Right forelimb (tissue), 1 donor: Measurements from ENCODE around the gene CMIP.

ENCODE experiments used
- DNase-seq: peaks from one replicate; pipeline ENCODE4 v3.0.0-alpha.2; 2018

CMIP gene

DNA sequence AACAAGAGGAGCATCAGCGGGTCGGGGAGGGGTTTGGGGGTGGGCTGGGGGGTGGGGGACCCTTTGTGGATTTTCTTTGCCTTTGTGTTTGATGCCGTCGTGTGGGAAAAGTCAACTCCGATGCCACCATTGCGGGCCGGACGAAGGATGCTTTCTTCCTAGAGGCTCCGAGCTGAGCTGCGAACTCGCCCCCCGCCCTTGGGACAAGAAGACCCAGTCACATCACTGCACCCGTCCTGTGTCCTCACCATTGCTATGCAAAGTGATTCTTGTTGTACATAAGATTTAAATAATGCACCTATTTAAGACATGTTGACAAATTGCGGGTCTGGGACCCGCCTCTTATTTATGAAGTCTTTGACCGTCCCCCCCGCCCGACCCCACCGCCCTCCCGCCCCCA, 265.4 kb downstream of the CMIP start:
- DNase-seq, result no peak

DNA sequence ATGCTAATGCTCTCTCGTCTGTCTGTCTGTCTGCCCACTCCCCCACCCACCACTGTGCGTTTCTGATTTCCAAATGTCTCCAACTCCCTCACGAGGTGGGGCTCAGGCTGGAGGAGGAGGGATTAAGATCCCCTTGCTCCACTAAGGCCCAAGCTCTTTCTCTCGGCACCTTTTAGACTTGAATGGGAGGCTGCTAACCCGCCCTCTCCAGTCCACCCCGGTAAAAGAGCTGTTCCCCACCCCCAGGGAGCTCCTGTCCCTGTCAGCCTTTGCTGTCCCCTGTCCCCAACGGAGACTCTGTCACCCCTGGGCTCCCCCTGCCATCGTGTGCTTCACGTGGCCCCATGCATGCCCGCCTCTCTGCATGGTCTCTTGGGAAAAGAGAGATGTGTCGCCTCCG, 266.0 kb downstream of the CMIP start:
- DNase-seq, result no peak

DNA sequence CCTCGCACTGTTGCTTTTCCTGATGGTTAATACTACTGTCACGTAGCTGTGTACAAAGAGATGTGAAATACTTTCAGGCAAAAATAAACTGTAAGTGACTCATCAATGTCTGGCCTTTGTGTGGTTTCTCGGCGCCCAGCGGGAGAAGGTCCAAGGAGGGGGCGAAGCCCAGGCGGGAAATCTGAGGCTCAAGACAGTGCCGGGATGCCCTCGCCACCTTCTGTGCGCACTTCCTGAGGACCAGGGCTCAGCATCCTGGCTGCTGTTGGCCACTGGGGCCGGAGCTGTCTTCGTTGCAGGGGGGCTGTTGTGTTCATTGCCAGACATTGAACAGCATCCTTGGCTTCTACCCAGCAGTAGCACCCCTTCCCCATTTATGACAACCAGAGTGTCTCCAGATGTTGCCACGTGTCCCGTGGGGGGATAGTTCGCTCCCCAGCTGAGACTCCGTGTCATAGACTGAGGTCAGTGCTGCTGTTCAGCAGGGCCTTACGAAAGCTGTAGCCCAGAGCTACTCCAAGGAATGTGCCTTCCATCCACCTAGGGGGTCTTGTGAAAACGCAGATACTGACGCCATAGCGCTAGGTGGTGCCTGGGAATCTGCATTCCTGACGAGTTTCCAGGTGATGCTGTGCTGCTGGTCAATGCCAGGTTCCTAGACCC, 267.2 kb downstream of the CMIP start:
- DNase-seq, result no peak

DNA sequence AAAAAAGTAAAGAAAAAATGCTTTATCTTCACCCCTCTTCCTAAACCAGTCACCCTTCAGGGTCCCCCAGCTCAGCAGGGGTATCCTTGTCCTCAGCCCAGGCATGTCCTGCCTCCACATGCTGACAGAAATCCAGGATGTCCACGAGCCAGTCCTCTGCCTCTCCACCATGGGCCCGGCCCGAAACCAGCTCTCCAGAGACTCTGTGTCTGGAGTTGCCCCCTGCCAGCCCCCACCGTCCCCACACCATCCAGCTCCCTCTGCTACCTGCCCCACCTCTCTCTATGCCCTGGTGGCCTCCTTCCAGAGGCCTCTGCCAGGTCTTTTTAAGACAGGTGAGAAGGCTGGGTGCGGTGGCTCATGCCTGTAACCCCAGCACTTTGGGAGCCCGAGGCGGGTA, 268.1 kb downstream of the CMIP start:
- no peak for DNase-seq

DNA sequence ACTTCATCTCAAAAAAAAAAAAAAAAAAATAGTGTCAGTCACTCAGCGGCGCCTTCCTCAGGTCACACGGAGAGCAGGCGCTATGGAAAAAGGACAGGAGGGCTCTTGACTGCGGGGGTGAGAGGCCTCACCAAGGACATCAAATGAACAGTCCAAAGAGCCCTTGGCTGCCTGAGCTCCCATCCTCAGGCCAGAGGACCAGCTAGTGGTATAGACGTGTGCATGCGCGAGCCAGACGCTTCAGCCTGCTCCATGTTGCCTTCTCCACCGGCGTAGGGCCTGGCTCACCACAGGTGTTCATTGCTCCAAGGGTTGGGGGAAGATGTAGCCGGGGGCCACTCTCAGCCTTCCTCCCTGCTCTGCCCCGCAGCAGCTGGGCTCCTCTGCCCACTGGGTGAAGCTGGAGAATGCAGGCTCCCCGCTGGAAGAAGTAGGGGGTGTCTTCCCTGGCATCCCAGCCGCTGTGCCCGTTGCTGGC, 268.7 kb downstream of the CMIP start:
- no peak for DNase-seq

DNA sequence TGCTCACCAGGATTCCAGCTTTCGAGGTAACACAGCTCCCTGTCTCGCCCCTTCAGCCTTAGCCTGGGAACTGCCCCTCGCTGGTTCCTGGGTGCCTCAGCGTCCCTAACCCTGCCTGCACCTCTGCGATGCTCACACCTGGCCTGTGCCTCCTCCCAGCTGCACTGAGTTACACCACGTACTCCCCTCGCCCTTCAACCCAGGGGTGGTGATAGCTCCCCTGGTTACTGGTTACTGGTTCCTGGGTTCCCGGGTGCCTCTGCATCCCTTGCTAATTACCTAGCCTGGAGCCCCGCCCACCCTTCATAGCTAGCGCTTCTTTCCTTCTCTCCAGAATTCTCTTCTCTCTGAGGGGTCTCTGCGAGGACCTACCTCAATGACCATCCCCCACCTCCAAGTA, 269.2 kb downstream of the CMIP start:
- DNase-seq, result no peak

DNA sequence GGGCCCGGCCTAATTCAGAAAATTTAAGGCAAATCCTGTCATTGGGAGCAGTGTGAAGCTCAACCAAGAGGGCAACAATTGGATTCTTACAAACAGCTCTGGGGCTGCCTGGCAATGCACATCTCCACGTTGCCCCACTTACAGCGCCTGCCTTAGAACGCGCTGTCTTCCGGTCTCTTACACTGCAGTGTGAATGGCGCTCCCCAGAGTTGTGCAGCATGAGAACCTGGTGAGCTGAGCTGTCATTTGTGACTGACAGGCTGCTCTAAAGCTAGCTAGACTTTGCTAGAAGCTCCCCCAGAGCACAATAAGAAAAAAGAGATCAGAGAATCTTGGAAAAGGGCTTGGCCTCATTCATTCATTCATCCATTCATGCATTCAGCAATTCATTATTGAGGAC, 270.0 kb downstream of the CMIP start:
- DNase-seq, result no peak

DNA sequence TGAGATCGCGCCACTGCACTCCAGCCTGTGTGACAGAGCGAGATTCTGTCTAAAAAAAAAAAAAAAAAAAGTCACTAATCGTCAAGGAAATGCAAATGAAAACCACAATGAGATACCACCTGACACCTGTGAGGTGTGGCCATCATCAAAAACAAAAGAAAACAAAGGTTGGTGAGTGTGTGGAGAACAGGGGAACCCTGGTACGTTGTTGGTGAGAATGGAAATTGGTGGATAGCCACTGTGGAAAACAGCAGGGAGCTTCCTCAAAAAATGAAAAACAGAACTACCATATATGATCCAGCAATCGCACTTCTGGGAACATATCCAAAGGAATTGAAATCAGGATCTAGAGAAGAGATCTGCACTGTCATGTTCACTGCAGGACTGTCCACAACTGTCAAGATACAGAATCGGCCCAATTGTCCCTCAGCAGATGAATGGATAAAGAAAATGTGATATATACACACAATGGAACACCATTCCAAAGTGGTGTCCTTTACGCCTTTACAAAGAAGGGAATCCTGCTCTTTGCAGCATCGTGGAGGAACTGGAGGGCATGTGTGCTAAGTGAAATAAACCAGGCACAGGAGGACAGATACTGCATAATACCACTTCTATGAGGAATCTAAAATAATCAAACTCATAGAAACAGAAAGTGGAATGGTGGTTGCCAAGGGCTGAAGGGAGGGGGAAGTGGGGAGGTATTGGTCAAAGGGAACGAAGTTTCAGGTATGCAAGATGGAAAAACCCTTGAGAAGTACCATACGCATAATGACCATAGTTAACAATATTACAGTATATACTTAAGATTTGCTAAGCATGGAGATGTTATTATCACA, 271.0 kb downstream of the CMIP start:
- DNase-seq, result no peak

DNA sequence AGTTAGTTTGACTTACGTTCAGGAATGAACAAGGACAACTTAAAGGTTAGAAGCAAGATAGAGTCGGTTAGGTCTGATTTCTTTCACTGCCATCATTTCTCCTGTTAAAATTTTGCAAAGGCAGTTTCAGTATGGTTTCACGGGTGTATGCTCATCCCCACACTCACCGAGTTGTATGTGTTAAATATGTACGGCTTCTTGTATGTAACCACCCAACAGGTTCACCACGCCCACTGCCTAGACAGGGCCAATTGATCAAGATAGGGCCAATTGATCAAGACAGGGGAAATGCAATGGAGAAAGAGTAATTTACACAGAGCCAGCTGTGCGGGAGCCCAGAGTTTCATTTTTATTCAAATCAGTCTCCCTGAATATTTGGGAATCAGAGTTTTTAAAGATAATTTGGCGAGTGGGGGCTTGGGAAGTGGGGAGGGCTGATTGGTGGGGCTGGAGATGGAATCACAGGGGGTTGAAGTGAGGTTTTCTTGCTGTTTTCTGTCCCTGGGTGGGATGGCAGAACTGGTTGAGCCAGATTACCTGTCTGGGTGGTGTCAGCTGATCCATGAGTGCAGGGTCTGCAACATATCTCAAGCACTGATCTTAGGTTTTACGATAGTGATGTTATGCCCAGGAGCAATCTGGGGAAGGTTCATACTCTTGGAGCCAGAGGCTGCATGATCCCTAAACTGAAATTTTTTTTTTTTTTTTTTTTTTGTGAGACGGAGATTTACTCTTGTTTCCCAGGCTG, 272.0 kb downstream of the CMIP start:
- DNase-seq, result no peak

DNA sequence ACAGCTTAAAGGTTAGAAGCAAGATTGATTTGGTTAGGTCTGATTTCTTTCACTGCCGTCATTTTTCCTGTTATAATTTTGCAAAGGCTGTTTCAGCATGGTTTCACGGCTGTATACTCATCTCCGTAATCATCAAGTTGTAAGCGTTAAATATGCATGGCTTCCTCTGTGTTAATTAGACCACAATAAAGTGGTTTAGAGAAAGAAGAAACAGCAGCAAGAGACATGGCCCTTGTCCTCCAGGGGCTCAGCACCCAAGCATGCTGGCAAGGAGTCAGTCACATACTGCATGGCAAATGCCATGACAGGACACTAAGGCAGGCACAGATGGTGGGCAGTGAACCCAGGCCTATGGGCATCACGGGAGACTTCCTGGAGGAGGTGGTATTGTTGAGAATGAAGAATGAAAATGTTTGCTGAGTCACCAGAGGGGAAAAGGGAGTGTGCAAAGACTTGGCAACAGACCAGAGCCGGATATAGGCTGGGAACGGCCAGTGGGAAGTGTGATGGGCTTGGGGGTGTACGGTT, 273.1 kb downstream of the CMIP start:
- DNase-seq, result no peak

DNA sequence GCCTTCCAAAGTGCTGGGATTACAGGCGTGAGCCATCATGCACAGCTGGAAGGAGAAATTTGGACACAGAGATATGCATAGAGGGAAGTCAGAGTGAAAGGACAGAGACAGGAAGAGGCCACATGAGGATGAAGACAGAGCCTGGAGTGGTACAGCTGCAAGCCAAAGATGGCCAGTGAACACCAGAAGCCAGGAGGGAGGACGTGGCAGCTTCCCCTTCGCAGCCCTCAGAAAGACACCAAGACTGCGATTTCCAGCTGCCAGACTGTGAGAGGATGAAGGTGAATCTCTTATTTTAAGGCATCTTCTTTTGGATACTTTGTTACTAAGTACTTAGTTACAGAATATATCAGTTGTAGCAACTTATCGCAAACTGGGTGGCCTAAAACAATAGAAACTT, 274.0 kb downstream of the CMIP start:
- no peak for DNase-seq

DNA sequence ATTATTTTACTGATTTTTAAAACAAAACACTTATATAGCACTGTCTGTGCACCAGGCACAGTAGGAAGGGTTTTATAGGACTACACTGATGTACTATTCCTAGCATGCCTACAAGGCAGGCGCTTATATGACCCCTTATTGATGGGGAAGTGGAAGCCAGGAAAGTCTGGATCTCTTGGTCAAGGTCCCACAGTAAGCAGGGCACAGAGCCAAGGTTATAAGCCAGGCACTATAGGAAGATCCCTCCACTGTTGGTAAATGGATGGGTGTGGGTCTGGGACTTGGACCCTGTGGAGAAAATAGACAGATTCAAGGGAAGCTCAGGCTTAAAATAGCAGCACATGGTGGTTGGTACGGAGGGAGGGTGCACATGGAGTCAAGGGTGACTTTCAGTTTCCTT, 275.4 kb downstream of the CMIP start:
- no peak for DNase-seq

DNA sequence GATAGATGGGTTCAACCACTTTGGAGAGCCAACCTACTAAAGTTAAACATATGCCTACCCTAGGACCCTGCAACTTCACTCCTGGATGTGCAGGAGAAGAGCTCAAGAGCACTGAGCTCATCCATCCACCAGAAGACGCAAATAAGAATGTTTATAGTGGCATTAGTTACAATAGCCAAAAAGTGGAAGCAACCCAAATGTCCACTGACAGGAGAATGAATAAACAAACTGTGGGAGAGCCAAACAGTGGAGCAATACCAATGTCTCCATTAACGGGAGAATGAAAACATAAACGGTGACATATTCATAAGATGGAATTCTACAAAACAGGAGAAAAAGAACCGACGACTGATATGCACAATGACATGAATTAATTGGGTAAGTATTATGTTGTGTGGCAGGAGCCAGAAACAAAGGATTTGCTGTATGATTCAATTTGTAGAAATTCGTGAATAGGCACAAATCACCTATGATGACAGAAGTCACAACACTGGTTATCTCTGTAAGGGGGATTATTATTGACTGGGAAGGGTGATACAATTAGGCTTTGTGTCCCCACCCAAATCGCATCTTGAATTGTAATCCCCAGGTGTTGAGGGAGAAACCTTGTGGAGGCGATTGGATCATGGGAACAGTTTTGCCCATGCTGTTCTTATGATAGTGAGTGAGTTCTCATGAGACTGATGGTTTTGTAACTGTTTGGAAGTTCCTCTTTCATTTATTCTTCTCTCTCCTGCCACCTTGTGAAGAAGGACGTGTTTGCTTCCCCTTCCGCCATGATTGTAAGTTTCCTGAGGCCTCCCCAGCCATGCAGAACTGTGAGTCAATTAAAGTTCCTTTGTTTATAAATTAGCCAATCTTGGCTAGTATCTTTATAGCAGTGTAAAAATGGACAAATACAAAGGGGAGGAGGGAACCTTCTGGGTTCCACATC, 276.6 kb downstream of the CMIP start:
- no peak for DNase-seq

DNA sequence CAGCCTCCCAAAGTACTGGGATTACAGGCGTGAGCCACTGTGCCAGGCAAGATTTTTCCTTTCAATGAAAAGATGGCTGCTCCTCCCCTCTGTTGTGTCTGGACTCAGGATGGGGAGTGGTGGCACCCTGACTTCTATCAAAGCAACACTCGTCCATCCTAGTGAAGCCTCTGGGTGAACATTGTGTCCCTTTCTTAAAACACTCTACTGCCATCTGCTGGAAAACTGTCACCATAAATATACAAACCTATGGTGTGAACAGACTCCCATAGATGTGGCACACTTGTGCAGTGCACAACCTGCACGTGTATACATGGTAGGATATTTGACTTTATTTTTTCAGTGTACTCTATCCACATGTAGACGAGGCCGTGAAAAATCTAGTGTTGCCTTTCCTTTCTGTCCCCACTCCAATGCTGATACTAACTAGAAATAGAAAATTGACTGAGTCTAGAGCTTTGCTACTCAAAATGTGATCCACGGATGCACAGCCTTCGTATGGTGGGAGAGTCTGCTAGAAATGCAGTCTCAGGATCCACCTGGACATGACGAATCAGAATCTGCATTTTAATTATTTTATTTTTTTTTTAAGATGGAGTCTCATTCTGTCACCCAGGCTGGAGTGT, 278.6 kb downstream of the CMIP start:
- DNase-seq, result no peak

DNA sequence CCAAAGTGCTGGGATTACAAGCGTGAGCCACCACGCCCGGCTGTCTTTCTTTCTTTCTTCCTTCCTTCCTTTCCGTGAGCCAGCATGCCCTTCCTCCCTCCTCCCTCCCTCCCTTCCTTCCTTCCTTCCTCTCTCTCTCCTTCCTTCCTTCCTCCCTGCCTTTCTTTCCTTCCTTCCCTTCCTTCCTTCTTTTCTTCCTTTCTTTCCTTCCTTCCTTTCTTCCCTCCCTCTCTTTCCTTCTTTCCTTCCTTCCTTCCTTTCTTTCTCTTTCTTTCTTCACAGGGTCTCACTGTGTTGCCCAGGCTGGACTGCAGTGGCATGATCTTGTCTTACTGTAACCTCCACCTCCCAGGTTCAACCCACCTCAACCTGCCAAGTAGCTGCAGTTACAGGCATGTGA, 283.8 kb downstream of the CMIP start:
- DNase-seq, result no peak

DNA sequence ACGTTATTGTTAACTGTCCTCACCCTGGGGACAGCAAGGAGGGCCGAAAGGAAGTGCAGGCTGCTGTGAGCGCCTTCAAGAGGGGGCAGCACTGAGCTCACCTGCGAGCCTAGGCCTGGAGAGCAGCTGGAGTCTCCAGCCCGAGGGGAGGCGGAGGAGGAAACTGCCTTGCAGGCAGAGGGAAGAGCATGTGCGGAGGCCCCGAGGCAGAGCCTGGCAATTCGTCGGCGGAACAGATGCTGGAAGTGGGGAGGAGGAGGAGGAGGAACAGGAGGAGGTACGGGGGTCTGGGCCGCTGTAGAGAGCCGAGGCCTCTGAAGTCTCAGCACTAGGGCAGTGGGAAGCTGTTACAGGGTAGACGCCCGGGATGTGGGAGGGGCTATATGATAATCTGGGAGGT, 284.8 kb downstream of the CMIP start:
- DNase-seq, result no peak

DNA sequence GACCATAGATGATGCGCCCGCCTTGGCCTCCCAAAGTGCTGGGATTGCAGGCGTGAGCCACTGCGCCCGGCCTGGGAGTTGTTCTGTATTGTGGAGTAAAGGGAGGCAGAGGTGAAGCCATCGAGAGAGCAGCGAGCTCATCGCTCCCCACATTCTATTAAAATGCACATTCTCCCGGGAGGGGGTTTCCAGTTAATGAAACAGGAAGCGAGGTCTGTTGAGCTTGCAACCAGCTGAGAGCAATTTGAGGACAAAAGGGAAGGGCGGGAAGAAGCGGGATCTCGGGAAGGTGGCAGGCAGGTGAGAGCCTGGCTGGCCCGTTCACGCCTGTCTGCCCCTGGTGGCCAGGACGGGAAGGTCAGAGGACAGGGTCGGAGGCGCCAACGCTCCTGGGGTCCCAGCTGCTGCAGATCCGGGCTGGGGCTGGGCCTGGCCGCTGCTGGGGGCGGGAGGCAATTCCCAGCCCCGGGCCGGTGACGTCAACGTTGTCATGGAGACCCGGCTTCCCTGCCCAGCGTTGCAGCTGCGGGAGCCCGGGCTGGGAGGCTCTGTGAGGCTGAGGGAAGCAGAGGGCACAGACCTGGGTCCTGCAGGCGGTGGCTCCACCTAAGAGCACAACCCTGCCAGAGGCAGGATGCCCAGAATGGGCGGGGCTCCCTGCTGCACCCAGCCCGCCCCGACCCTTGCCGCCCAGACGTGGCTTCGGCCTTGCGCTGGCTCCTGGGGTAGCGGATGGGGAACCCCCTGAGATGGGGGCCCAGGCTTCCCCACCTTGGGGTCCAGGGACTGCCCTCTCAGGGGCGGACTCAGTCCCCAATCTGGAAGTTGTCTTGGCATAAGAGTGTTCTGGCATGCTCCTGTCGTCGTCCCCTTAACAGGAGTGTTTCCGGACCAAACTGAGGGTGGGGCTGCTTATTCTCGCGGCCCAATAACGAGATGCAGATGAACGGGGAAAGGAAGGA, 285.8 kb downstream of the CMIP start:
- DNase-seq, result peak; percentile 92

DNA sequence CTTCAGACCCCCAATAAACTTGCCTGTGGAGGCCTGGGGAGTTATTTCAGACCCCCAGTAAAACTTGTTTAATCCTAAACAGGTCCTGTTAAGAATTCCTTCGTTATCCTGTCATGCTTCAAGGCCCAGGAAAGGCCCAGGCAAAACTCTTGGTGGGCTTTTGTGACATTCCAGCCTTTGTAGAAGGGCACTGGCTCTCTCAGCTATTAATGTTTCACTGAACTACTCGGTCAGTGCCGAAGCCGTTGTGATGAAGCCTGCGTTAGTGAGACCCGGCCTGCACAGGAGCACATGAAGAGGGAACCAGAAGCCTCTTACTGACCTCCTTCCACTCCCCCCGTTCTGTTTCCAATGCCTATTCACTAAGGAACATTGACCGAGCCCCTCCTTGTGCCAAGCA, 287.0 kb downstream of the CMIP start:
- DNase-seq, result no peak

DNA sequence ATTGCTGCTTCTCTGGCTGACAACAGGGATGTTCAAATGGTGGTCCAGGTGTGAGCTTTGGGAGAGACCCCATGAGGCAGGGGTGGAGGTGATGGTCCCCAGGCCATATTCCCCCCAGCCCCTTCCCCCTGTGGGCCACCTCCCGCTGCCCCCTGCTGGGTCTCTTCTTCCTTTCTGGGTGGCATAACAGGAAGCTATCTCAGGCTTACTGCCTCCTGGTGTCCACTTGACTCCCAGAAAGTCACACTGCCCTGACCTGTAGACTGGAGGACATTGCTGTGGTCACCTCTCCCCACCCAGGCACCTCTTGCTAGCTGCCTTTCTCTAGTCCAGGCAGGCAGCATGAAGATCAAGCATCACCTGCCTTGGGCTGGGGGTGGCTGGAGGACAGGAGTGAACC, 288.1 kb downstream of the CMIP start:
- no peak for DNase-seq

DNA sequence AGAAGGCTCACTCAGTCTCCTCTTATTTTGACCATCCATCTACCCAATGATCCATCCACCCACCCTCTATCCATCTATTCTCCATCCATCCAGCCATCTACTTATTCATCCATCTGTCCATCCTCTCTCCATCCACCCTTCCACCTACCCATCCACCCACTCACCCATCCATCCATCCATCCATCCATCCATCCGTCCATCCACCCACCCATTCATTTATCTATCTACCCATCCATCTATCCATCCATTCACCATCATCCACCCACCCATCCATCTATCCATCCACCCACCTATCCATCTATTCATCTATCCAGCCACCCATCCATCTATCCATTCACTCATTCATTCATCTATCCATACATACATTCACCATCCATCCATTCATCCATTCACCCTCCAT, 288.7 kb downstream of the CMIP start:
- DNase-seq, result no peak
